Activated CD8-positive, alpha-beta memory T cell treated with anti-CD3 and anti-CD28 coated beads for 1 hour (primary cell): ENCODE results near the gene CCDC87.
"Not testable (repeated sequence)": the region's sequence is repeated elsewhere in the genome, so short reads cannot be mapped to it uniquely, and the experiment has no call there.

Experiments used
- DNase-seq, 2 donors: peaks; one replicate each; pipeline ENCODE4 v3.0.0-alpha.2; 2020; ENCODE audit warnings: low read depth in 1 of 2; ENCODE audit errors: extremely low read depth in 1 of 2

CCDC87 gene

DNA sequence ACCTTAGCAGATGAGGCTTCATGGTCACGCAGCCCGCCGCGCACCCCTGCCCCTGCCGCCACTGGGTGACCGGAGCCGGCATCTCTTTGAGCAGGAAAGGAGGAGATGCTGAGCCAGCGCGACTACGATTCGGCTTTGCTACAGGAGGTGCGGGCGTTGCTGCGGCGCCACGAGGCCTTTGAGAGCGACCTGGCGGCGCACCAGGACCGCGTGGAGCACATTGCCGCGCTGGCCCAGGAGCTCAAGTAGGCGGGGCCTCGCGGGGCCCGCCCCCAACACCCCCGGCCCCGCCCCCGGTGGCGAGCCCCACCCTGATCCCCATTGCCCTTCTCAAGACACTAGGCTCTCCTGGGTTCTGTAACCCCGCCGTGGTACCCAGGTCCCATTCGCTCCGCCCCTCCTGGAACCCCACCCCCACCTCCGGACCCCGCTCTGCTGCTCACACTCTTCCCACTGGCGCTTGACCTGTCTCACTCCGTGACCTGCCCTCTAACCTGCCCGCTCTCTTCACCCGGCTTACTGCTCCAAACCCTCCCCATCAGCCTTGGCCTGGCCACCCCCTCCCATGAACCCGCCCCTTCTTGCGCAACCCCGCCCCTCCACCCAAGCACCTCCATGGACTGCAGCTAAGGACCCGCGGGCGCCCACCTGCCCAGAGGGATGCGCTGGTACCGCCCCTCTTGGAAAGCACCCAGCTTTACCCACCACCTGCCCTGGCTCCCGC, 33.6 kb downstream of the CCDC87 start:
- no peak for DNase-seq

DNA sequence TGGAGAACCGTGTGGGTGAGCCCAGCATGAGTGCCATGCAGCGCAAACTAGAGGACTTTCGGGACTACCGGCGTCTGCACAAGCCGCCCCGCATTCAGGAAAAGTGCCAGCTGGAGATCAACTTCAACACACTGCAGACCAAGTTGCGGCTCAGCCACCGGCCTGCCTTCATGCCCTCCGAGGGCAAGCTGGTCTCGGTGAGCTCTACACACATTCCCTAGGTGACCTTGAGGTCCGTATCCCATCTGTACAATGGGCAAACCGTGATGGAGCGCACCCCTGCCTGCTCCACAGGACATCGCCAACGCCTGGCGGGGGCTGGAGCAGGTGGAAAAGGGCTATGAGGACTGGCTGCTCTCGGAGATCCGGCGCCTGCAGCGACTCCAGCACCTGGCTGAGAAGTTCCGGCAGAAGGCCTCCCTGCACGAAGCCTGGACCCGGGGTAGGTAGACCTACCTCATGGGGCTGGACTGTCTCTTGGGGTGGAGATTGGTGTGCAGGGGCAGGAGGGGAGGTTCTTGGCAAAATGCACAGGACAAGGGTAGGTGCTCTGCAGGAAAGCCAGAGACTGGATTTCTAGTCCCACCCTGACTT, 35.0 kb downstream of the CCDC87 start:
- no peak for DNase-seq

DNA sequence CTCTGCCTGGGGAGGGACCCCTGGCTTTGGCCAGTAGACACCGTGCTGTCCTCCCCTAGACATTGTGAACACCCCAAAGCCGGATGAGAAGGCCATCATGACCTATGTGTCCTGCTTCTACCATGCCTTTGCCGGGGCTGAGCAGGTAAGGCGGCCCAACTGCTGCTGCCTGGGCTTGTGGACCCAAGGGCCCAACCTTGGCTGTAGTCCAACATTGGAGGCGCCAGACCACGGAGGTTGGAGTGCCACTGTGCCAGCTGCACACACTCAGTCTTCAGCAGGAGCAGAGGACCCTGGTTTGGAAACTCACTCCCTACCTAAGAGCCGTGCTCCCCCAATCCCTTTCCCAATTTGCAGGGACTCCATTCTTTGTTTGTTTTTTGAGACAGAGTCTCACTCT, 36.8 kb downstream of the CCDC87 start:
- no peak for DNase-seq

DNA sequence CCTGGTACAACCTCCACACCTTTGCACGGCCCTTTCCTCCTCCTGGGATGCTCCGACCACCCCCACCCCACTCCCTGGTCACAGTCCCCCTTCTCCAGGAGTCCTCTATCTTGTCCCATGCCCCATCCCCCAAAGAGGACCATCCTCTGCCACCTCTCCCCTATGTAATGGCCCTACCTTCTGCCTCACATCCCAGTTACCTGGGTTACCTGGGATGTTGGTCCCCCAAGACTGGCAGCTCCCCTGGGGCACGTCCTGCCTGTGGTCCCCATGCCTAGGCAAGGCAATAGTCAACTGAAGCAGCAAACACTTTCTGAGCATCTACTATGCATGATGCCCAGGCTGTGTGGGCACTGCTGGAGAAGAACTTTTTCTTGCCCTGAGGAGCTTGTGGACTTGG, 37.4 kb downstream of the CCDC87 start:
- DNase-seq = no peak

DNA sequence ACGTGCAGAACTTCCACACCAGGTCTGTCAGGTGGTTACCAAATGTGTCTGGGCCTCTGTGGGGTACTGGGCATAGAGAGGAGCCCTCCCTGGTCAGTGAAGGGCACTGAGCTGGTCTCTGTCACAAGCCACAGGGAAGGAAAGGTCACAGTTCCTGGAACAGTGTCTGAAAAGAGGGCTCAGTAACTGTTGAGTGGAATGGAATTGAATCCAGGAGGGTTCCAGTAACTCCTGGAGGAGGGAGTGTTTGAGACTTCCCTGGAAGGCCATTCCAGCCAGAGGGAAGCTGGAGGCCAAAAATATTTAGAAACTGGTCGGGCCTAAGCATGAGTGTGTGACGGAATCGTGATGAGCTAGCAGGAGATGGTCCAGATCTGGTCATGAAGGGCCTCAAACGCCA, 38.3 kb downstream of the CCDC87 start:
- DNase-seq = no peak

DNA sequence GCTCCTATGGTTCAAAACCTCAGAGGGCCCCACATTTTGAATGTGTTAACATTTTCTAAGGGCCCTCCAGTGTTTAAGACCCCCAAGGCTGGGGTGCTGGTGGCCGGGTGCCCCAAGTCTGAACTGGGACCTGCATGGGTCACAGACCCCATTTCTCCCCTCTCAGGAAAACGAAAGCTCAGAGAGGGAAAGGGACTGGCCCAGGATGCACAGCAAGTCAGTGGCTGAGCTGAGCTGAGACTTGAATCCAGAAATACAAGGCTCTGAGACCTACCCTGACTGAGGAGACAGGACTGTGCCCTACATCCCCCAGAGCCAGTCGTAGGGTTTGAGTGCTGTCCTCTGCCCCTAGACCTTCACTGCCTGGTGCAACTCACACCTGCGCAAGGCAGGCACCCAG, 42.0 kb downstream of the CCDC87 start:
- DNase-seq = no peak

DNA sequence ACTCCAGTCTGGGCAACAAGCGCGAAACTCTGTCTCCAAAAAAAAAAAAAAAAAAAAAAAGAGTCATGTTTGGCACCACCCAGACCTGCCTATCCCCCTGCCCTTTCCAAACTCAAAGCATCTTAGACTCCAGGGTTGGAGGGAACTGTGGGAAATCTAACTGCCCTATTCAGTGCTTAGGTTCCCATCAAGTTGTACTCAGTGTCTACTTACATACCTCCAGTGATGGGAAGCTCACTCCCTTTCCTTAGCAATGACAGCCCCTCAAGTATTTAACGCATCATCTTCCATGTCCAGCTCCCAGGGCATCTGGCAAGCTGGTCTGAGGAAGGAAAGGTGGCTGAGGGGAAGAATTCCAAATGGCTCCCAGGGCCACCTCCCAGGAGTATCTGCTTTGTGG, 43.2 kb downstream of the CCDC87 start:
- no peak for DNase-seq

DNA sequence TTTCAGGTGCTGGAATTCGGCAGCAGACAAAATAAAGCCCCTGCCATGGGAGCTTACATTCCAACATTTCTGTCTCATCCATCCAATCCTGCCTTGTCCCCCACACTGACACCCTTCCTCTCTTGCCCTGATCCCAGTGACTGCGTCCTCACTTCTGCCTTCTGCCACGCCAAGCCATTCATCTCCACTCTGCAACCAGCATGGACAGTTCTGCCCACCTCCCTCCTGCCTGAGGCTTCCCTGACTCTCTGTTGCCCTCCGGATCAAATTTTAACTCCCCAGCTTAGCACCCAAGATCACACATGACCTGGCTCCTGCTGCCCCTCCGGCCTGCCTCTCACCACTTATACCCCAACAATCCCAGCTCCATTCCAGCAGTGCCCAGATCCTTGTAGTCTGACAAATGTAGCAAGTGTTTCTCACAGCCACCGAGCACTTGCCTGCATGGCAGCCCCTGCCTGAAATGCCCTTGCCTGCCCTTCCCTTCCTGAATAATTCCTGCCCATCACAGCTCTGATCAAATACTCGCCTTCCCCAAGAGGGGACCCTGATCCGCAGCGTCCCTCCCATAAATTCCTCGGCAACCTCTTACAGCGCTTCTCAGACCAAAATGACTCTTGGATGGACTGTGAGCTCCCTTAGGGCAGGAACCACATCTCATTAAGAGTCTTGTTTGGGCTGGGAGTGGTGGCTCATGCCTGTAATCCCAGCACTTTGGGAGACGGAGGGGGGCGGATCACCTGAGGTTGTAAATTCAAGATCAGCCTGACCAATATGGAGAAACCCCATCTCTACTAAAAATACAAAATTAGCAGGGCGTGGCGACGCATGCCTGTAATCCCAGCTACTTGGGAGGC, 43.9 kb downstream of the CCDC87 start:
- no peak for DNase-seq

DNA sequence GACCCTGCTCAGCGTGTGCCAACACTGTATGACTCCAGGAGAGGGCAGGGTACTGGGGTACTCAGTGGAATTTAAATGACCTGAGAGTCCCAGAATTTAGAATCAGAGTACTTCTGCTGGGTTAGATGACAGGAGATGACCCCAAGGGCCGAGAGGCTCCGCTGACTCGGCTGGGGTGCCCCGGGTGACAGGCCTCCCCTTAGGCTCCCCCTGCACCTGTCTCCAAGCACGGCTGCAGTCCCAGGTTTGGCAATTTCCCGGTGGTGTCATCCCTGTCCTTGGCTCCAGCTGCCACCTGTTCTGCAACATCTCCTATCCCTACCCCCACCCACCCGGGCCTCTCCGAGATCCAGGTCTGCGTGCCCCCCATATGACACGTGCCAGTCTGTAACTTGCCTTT, 44.8 kb downstream of the CCDC87 start:
- no peak for DNase-seq

DNA sequence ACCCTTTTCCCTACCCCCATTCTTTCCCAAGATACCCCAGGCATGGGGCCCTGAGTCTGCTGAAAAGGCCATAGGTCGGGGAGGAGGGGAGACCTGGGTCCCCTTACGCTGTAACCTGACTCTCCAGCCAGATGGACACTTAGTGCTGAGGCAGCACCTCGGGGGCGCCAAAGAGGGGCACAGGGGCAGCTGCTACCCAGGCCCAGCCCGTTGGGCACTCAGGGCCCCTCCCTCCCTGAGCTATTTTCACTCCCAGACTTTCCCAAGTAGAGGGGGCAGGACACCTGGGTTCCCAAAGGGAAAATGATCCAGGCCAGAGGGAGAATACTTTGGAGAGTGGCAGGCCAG, 45.2 kb downstream of the CCDC87 start:
- DNase-seq = no peak

DNA sequence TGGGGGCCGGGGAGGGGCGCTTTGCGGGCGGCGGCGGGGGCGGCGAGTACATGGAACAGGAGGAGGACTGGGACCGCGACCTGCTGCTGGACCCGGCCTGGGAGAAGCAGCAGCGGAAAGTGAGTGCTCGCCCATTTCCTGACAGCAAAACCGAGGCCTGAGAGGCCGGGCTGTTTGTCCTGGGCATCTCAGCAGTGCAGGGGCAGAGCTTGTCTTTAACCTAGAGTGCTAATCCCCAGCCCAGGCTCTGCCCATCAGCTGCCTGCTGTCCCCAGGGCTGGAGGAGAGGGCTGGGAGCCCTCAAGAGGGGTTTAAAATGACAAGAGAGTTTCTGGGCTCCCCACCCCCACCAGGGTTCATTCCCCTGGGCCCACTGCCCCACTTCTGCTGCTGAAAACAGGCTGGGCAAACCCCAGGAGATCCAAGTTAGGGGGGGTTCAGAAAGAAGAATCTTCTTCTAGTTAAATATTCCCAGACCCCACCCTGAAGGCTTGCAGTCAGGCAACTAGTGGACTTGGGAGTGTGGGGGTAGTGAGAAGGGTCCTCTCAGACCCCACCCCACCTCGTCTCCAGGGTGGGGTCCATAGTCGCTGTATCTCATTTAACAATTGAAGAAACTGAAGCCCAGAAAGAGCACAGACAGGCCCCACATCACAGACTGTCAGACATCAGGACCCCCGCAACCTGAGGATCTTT, 45.7 kb downstream of the CCDC87 start:
- no peak for DNase-seq

DNA sequence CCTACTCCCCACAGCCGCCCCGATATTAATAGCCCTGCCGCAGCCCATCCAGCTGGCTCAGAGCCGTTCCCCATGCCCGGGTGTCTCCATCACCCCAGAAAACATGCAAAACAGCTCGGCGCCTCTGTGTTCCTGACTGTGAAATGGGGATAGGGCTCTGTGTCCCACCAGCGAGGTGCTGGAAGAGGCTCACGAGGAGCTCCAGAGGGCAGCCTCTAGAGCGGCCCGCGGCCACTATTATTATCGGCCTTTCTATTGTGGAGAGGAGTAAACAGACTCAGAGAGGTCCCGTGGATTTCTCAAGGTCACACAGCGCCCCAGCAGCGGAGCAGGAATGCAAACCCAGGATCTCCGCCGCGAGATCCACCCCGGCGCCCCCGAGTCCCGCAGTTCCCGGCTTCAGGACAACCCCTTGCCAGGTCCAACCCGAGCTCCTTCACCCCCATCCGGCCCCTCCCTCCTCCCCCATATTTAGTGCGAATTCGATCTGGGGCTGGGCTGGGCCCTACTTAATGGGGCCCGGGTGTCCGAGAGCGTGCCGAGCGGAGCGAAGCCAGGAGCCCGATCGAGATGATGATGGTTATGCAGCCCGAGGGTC, 46.4 kb downstream of the CCDC87 start, which contains the start of gene ACTN3:
Gene ACTN3 (plus strand): TSS at position 536 of the 598 bp plus-strand sequence. CDS start 35 bp downstream, at position 571.
- no peak for DNase-seq

DNA sequence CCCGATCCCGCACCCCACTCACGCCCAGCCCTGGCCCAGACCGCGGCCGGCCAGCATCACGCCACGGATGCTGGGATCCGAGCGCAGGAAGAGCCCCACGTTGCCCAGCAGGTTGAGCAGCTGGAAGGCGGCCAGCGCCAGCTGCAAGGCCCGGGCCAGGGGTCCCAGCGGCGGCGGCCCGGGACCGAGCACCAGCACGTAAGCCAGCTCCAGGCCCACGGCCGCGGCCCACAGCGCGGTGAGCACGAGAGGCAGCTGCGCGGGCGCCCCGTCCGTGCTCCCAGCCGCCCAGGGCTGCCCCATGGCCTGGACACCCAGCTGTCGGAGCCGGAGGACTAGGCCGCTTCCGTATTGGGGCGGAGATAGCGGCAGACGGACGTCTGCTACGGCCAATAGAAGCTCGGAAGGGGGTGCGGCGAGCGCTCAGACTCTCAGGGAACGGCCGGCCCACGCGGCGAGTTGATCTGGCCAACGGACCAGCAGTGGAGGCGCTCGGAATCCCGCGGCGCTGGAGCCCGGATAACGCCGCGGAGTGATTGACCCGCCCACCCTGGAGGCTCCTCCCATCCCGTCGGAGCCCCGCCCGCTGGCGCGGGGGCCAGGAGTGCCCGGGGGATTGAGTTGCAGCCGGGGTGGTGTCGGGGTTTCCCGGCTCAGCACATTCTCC, 47.0 kb downstream of the CCDC87 start, which contains the start of gene ZDHHC24:
Gene ZDHHC24 (minus strand): TSS at position 348 of the 667 bp plus-strand sequence. CDS start 45 bp downstream, at position 303.
- DNase-seq = peak; percentile 32 to 65

DNA sequence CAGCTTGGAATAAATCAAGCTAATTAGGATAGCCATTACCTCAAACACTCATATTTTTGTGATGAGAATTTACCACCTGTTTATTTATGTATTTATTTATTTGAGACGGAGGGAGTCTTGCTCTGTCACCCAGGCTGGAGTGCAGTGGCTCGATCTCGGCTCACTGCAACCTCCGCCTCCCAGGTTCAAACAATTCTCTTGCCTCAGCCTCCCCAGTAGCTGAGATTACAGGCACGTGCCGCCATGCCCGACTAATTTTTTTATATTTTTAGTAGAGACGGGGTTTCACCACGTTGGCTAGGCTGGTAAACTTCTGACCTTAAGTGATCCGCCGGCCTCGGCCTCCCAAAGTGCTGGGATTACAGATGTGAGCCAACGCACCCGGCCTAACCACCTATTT, 47.9 kb downstream of the CCDC87 start:
- not testable (repeated sequence) for DNase-seq

DNA sequence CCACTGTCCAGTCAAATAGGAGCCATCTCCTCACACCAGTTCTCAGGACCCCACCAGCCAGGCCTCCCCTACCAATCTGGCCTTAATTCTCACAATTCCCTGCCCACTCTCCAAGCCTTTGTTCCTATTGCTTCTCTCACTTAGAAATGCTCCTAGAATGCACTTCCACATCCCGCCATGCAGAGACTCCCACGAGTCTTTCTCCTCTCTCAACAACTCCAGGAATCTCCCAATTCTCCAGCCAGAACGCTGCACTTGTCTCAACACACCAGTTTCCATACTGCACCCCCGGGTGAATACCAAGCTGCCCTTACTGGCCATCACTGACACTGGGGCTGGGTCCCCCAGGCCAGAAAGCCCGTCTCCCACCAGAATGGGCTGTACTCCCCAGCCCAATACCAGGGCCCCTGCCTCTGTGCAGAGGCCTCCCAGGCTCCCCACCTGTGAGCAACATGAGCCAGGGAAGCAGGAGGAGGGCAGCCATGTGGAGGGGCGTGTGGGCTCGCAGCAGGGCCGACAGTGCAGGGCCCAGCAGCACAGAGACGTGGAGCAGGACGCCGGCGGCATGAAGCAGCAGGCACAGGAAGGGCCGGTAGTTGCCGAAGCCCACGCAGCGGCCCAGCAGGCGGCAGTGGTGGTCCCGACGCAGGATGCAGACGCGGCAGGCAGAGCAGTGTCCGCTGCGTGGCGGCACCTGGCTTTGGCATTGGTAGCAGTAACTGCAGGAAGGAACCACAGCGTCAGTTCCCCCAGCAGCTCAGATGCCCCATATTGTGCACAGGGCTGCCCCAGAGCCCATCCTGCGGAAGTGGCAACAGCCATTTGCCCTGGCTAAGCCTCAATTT, 49.4 kb downstream of the CCDC87 start:
- peak; percentile 27 to 51 for DNase-seq

DNA sequence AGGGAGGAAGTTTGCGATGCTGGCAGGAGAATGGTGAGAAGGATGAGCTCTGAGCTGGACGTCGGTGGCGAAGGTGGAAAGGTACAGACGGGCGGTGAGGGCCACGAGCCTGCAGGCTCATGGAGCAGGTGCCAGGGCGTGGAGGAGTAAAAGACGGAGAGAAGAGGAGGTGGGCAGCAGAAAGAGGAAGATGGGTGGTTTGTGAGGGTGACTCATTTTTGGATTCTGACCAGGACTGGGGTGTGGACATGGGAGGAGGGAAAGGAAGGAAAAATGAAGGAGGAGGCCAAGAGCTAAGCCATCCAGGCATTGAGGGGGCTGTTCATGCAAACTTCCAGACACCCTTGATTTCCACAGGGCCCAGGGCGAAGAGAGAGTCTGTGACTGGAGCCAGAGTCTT, 50.5 kb downstream of the CCDC87 start:
- DNase-seq = no peak

DNA sequence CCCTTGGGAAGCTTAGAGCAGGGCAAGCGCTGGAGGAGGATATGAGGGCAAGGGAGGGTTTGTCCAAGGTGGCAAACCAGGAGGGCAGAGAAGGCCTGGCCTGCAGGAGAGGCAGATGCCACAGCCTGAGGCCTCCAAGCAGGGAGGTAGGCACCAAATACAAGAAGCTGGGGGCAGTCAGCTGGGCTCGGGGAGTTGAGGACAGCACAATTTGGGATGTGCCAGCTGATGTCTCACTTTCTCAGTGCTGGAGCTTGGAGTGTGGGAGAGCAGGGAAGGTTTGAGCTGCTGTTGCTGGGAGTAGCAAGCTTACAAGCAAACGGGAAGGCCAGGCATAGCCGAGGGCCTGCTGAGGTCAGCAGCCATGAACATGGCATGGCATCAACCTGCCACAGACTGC, 51.0 kb downstream of the CCDC87 start:
- no peak for DNase-seq

DNA sequence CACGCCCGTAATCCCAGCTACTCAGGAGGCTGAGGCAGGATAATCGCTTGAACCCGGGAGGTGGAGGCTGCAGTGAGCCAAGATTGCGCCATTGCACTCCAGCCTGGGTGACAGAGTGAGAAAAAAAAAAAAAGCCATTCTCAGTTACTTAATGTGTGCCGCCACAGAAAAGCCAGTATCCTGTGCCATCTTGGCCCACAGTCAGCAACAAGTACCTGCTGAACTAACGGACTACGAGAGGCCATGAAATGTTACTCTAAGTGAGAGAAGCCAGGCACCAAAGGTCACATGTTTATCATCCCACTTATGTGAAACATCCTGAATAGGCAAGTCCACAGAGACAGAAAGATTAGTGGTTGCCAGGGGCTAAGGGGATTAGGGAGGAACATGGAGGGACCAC, 52.3 kb downstream of the CCDC87 start:
- DNase-seq = not testable (repeated sequence)
